Measurements from ENCODE around the gene SLC25A21.

- TF ChIP-seq SUZ12 (IDR thresholded peaks at IDR 0.05; ENCODE audit: unreplicated experiment) (no peak), CTCF (IDR thresholded peaks at IDR 0.05 in 2 of 3, conservative IDR thresholded peaks at IDR 0.05 in 1 of 3; ENCODE audit: control insufficient read depth in 2 of 3, extremely low read depth in 1 of 3, insufficient read depth in 1 of 3, low read depth in 3 of 3, low read length in 3 of 3) (no peak)
Measured at GRCh38 chr14:36817071-36817930, 355.1 kb downstream of the SLC25A21 start.

All from GM12878 (cell line).